ENCODE data around the gene MYO9B.

DNA sequence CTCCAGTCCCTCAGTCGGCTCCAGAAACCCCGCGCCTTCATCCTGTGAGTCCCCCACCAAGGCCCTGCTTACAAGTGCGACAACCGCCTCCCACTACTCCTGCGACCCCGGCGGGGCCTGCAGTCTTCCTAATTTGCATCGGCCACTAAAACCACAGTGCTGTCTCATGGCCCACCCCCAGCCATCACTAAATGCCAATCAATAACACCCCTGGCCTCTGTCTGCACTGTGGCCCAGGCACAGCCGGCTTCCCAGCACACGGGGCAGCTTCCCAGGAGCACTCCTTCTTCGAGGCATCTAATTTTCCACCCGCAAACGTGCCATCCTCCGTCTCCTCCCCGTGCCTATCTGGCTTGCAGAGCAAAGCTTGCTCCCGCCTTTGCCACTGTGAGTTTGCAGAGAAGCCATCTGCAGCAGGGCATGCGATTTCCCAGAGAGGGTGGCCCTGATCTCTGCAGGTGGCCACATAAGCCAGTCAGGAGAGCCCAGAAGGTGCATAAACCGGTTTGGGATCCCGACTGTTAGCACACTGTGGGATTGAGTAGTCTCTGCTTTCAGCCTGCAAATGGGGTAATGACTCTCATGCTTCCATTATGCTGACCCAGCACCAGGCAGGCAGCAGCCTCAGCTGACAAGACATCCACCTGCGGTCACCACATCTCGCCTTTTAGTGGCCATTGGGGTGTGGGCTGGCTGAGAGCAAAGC is 105.6 kb downstream of the MYO9B start:
- TF ChIP-seq CTCF (IDR thresholded peaks at IDR 0.05; ENCODE audit: insufficient read depth, low read length, poor library complexity, severe bottlenecking) (no peak), EZH2phosphoT487 (conservative IDR thresholded peaks at IDR 0.05; ENCODE audit: low read length) (no peak)
